Fibroblast of lung (primary cell): ENCODE results near the gene CA12. TPM values are rescaled to one million over a fixed set of nuclear protein-coding genes. Genes with fewer than 3 reads are reported as not detected.
A peak's percentile ranks its signal among the peaks of the same experiment; 100 is the strongest.

Experiments used
- DNase-seq, 2 donors: peaks; one replicate each; pipeline versions ENCODE4 v3.0.0 to v3.0.0-alpha.2; 2010; ENCODE audit warnings: low read depth in 2 of 2
- H2AFZ ChIP-seq: 2 replicates; pipeline ENCODE4 v1.5.1; 2012; ENCODE audit warnings: low read length, control low read depth, inconsistent platforms
- H3K27ac ChIP-seq: 2 replicates; pipeline ENCODE4 v1.5.1; 2011; ENCODE audit warnings: low read length, control low read depth; ENCODE audit not compliant: insufficient read depth
- H3K27me3 ChIP-seq: 2 replicates; pipeline ENCODE4 v1.5.1; 2011; ENCODE audit warnings: mild to moderate bottlenecking, low read length; ENCODE audit not compliant: control insufficient read depth, insufficient read depth
- H3K36me3 ChIP-seq: 2 replicates; pipeline ENCODE4 v1.5.1; 2011; ENCODE audit warnings: low read length; ENCODE audit not compliant: control insufficient read depth, insufficient read depth
- H3K4me1 ChIP-seq: 2 replicates; pipeline ENCODE4 v1.5.1; 2011; ENCODE audit warnings: low read length; ENCODE audit not compliant: control insufficient read depth, insufficient read depth; ENCODE audit errors: extremely low read depth
- H3K4me2 ChIP-seq: 2 replicates; pipeline ENCODE4 v1.5.1; 2011; ENCODE audit warnings: low read length, control low read depth; ENCODE audit not compliant: insufficient read depth; ENCODE audit errors: extremely low read depth
- H3K4me3 ChIP-seq, 4 experiments: fragments of 200-600 bp in 1 of 4; sonication (generic) in 1 of 4; replicated peaks in 1 of 4; 2 replicates each; pipeline ENCODE4 v1.5.1; 2011 to 2016; ENCODE audit warnings: low read length in 4 of 4, low read depth in 3 of 4, mild to moderate bottlenecking in 3 of 4, control low read depth in 2 of 4, inconsistent platforms in 1 of 4, mixed read lengths in 1 of 4; ENCODE audit not compliant: insufficient read depth in 1 of 4; ENCODE audit errors: control extremely low read depth in 1 of 4
- H3K79me2 ChIP-seq: 2 replicates; pipeline ENCODE4 v1.5.1; 2012; ENCODE audit warnings: mild to moderate bottlenecking, low read length, inconsistent platforms; ENCODE audit not compliant: control insufficient read depth, insufficient read depth
- H3K9ac ChIP-seq: 2 replicates; pipeline ENCODE4 v1.5.1; 2011; ENCODE audit warnings: mild to moderate bottlenecking, low read length, control low read depth; ENCODE audit not compliant: insufficient read depth
- H3K9me3 ChIP-seq: 2 replicates; pipeline ENCODE4 v1.5.1; 2012; ENCODE audit warnings: low read depth, low read length; ENCODE audit not compliant: control insufficient read depth, insufficient read depth
- H4K20me1 ChIP-seq: 2 replicates; pipeline ENCODE4 v1.5.1; 2011; ENCODE audit warnings: low read length; ENCODE audit not compliant: control insufficient read depth, insufficient read depth; ENCODE audit errors: extremely low read depth
- EZH2 ChIP-seq: IDR thresholded peaks from 2 replicates; pipeline ENCODE4 v1.5.1; 2012; ENCODE audit warnings: low read length, control low read depth, mild to moderate bottlenecking; ENCODE audit errors: missing control alignments
- polyA plus RNA-seq, 2 donors: library from polyadenylated mRNA; depleted of rRNA in 1 of 2; stranded (reverse) in 1 of 2; unstranded in 1 of 2; fragments of >200 nt; gene quantifications; 2 replicates each; pipeline ENCODE4 v1.2.1, GENCODE V29; 2011 to 2012; ENCODE audit warnings: missing spikeins in 1 of 2
- total RNA-seq: library from RNA; depleted of rRNA; stranded (reverse); fragments of >200 nt; gene quantifications from 2 replicates; pipeline ENCODE4 v1.2.1, GENCODE V29; 2014
- TF ChIP-seq, protein P1 (sequence below), 2 donors: IDR thresholded peaks in 1 of 2; conservative IDR thresholded peaks in 1 of 2; 1 replicate in 1 of 2; 2 replicates in 1 of 2; pipeline ENCODE4 v1.5.1; 2011 to 2012; ENCODE audit warnings: low read length in 2 of 2, control low read depth in 1 of 2, inconsistent platforms in 1 of 2, low read depth in 1 of 2, mild to moderate bottlenecking in 1 of 2

The CA12 gene
- total and polyA plus RNA-seq, 2 donors (not counting 1 experiment from before 2014, with no cell fraction given), result 30.6 to 48.4 TPM

DNA sequence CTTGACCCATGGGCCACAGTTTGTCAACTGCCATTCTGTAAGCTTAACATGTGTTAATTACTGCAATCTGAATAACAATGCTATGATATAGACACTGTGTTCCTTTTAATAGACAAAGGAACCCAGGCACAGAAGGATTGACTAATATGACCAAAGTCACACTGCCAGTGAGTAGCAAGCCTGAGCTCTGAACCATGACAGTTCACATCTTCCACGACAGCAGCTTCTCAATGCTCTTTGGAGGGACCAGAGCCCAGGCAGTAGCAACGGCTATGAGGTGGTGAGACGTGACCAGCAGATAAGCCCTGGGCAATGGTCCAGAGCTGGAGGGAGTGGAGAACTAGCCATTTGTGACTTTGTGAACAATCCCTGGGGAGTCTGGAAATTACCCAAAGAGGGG is 19.4 kb downstream of the CA12 start:
- Histone ChIP-seq H3K4me1 (peaks cover 5% of the 10 kb centered on the region), H3K36me3 (no peaks in the 10 kb centered on the region), H3K79me2 (no peaks in the 10 kb centered on the region), H3K4me2 (no peak overlapping the region), H3K9me3 (no peaks in the 10 kb centered on the region), H3K27ac (no peak overlapping the region), H3K27me3 (no peaks in the 10 kb centered on the region), H2AFZ (no peak overlapping the region), H3K4me3 (no peak overlapping the region), H3K9ac (no peak overlapping the region), H4K20me1 (no peaks in the 10 kb centered on the region)
- TF ChIP-seq, protein P1, sequence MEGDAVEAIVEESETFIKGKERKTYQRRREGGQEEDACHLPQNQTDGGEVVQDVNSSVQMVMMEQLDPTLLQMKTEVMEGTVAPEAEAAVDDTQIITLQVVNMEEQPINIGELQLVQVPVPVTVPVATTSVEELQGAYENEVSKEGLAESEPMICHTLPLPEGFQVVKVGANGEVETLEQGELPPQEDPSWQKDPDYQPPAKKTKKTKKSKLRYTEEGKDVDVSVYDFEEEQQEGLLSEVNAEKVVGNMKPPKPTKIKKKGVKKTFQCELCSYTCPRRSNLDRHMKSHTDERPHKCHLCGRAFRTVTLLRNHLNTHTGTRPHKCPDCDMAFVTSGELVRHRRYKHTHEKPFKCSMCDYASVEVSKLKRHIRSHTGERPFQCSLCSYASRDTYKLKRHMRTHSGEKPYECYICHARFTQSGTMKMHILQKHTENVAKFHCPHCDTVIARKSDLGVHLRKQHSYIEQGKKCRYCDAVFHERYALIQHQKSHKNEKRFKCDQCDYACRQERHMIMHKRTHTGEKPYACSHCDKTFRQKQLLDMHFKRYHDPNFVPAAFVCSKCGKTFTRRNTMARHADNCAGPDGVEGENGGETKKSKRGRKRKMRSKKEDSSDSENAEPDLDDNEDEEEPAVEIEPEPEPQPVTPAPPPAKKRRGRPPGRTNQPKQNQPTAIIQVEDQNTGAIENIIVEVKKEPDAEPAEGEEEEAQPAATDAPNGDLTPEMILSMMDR (conservative IDR thresholded peaks at IDR 0.05 in 1 of 2, IDR thresholded peaks at IDR 0.05 in 1 of 2; ENCODE audit: low read depth in 1 of 2, low read length in 2 of 2), result no peak
- TF ChIP-seq EZH2, result no peak
- peak; percentile 32 to 57 for DNase-seq

DNA sequence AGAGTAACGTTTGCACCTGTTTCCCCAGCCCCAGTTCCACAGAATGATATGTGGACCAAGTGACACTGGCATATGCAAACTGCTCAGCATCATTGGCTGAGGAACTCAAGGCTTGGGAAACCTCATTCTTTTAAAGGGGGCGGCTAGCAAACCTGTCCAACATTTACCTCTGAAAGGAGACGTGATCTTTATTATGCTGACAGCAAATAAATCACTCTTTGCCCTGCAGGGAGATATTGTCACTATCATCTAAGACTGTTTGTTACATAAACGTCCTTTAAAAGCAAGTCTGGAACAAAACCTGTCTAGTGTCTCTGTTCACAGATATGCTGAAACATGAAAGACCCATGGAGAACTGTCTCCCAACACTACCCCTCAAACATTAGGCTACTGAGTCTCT is 21.5 kb downstream of the CA12 start:
- no peak for DNase-seq
- H4K20me1 ChIP-seq, result no peaks in the 10 kb centered on the region
- H3K79me2 ChIP-seq, result no peaks in the 10 kb centered on the region
- H3K9me3 ChIP-seq, result no peaks in the 10 kb centered on the region
- H3K4me1 ChIP-seq, result no peaks in the 10 kb centered on the region
- no peaks in the 10 kb centered on the region for H3K36me3 ChIP-seq
- no peak overlapping the region for H3K4me3 ChIP-seq
- no peak overlapping the region for H3K27ac ChIP-seq
- H2AFZ ChIP-seq, result no peak overlapping the region
- no peaks in the 10 kb centered on the region for H3K27me3 ChIP-seq
- H3K4me2 ChIP-seq, result no peak overlapping the region
- TF ChIP-seq EZH2, result no peak
- TF ChIP-seq, protein P1 (conservative IDR thresholded peaks at IDR 0.05 in 1 of 2, IDR thresholded peaks at IDR 0.05 in 1 of 2; ENCODE audit: low read depth in 1 of 2, low read length in 2 of 2), result no peak
- H3K9ac ChIP-seq, result no peak overlapping the region

DNA sequence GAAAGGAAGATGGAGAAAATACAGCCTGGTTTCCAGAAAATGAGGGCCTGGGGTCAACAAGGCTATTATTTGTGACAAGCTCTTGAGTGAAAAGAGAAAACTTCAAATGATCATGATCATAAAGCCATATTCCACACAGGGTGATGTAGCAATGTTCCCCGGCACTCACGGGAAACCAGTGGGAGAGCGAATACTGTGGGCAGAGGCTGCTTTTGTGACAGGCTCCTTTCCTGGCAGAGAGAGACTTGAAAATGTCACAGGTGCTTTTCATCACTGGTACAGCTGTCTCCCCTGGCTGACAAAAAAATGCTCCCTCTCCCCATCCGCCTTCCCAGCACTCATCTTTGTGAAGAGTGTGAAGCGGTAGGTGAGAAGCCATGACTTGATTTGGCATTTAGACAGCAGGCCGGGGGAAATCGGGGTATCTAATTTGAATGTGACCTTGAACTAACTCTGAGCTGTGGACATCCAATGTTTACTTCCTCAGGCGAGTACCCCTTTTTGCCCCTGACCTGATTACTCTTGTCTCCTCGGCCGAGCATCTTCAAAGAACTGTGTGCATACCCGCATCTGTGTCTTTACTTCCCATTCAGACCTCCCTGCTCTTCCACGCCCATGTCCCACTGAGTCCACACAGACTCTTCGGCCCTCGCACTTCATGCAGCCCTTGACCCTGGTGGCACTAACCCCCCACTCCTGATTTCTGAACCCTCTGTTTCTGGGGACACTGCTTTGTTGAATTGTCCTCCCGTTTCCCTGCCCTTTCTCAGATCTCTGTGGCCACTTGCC is 23.2 kb downstream of the CA12 start:
- Histone ChIP-seq H3K79me2 (no peaks in the 10 kb centered on the region), H3K4me2 (no peak overlapping the region), H3K9ac (no peak overlapping the region), H2AFZ (no peak overlapping the region), H3K27me3 (no peaks in the 10 kb centered on the region), H3K4me3 (no peak overlapping the region), H3K27ac (no peak overlapping the region), H3K9me3 (no peaks in the 10 kb centered on the region), H4K20me1 (no peaks in the 10 kb centered on the region), H3K4me1 (no peaks in the 10 kb centered on the region), H3K36me3 (no peaks in the 10 kb centered on the region)
- no peak for TF ChIP-seq EZH2
- TF ChIP-seq, protein P1 (conservative IDR thresholded peaks at IDR 0.05 in 1 of 2, IDR thresholded peaks at IDR 0.05 in 1 of 2; ENCODE audit: low read depth in 1 of 2, low read length in 2 of 2), result no peak
- no peak for DNase-seq
